Frontal cortex (tissue), 4 donors: ENCODE results near the gene DPYD. TPM values are rescaled to one million over a fixed set of nuclear protein-coding genes. Genes with fewer than 3 reads are reported as not detected.

Experiments used
- DNase-seq, 2 donors: peaks; one replicate each; pipeline ENCODE4 v3.0.0; 2012; ENCODE audit warnings: low spot score in 2 of 2
- FAIRE-seq: peaks from 2 replicates; lab custom pipeline; 2012; peaks lifted over from hg19 to GRCh38; lab: Jason Lieb, UNC
- total RNA-seq: library from RNA; depleted of rRNA; stranded (reverse); fragments of >200 nt; gene quantifications from one replicate; pipeline ENCODE4 v1.2.3, GENCODE V29; 2014
- donor health status: control.
- donor health status: control.
- donor health status: control.

Gene DPYD
- total RNA-seq, 1 donor from 2014 or later: 51.4 TPM

DNA sequence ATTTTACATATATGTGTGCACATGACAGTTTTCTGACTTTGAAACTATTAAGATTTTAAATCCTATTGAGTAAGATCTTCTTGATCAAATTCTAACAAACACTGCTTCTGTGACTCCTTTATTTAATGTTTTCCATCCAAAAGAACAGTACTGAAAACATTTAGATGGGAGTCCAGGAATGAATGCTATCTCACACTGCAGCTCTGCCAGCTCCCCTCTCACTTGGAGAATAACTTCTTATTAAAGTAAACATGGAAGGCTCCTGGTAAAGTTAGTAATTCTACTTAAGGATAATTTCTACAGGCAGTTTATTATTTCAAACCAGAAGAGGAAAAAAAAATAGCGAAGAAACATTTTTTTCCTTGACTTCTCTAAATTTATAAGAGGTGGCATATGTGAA, 349.1 kb downstream of the DPYD start:
- DNase-seq (no peak), FAIRE-seq (no peak)

DNA sequence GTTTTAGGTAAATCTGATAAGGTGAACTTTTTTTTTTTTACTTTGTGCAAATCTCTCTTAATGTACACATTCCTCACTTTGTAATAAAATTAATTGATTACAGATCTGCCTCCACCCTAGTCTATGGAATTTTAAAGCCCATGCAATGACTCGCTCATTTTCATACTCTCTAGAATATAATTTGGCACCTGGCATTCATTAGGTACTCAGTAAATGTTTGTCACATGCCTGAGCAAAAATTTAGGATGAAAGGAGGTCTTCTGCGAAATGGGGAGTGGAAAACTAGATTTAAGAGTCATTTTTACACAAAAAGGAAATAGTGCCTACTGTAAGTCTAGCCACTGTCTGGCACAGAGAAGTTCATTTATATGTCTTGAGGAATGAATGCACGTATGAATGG, 350.1 kb downstream of the DPYD start:
- DNase-seq (no peak), FAIRE-seq (no peak)

GRCh38 chr1:97567000-97567749, 353.7 kb downstream of the DPYD start:
- FAIRE-seq: no peak
- DNase-seq: no peak

DNA sequence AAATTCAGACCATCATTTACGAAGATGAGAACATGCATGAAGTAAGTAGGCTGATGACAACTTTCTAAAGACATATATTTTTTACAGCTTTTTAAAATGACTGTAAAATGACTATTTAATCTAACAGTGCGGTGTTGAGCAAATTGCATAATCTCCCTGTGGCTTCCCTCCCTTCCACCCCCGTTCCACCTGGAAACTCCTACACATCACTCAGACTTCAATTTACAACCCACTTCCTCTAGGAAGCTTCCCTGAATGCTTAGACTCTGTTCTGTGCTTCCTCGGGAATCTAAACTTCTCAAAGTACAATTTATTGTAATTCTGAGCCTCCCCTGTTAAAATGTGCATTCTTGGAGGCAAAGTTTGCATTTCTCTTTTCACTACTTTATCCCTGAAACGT, 354.9 kb downstream of the DPYD start:
- FAIRE-seq (no peak), DNase-seq (no peak)

DNA sequence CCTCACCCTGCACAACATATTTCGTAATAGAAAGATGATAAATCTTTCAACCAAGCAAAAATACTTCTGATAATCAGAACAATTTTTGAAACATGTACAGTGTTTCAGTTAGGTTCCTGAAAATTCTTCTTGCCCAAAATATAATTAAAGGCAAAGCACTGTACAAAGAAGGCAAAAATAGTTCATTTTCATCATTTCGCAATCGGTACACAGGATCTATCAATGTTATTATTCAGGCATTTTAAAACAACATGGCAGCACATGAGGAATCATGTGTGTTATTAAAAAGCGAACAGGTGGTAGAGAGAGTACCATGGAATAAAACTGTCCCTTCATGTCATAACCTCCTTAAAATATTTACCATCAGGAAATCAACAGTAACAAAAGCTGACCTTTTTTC, 356.9 kb downstream of the DPYD start:
- FAIRE-seq: no peak

GRCh38 chr1:97562081-97562480, 358.8 kb downstream of the DPYD start:
- FAIRE-seq (no peak), DNase-seq (no peak)

More for the DNA sequence above, 356.9 kb downstream of the DPYD start:
- no peak for DNase-seq

- no peak for DNase-seq
- no peak for FAIRE-seq
These were observed 360.1 kb downstream of the DPYD start for GRCh38 chr1:97560714-97561113.

GRCh38 chr1:97553971-97554370, 366.9 kb downstream of the DPYD start:
- FAIRE-seq (peak; percentile 33), DNase-seq (no peak)

- DNase-seq (no peak), FAIRE-seq (no peak)
These were observed 369.7 kb downstream of the DPYD start for GRCh38 chr1:97551113-97551512.

- DNase-seq: no peak
- no peak for FAIRE-seq
These were observed 375.4 kb downstream of the DPYD start for GRCh38 chr1:97545446-97545845.

DNA sequence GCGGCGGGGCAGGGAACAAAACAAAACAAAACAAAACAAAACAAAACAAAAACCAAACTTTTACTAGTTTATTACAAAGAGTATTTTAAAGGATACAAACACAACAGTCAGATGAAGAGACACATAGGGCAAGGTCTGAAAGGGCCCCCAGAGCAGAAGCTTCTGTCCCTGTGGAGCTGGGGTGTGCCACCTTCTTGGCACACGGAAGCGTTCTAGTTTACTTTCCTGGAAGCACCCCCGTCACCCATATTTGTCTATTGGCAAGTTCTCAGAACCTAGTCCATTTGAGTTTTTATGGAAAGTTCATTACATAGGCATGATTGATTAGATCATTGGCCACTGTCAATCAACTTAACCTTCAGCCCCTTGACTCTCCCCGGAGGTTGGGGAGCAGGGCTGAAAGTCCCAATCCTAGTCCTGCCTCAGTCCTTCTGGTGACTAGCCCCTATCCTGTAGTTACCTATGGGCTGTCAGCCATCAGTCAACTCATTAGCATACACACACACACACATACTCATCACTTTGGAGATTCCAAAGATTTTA, 380.4 kb downstream of the DPYD start:
- no peak for FAIRE-seq

GRCh38 chr1:97538113-97538512, 382.7 kb downstream of the DPYD start:
- DNase-seq (no peak), FAIRE-seq (no peak)

More for the DNA sequence above, 380.4 kb downstream of the DPYD start:
- DNase-seq: no peak

GRCh38 chr1:97533358-97533757, 387.5 kb downstream of the DPYD start:
- no peak for FAIRE-seq
- no peak for DNase-seq

- DNase-seq (no peak), FAIRE-seq (no peak)
These were observed 391.2 kb downstream of the DPYD start for GRCh38 chr1:97529600-97529999.

- FAIRE-seq: no peak
- no peak for DNase-seq
These were observed 396.6 kb downstream of the DPYD start for GRCh38 chr1:97524211-97524610.

DNA sequence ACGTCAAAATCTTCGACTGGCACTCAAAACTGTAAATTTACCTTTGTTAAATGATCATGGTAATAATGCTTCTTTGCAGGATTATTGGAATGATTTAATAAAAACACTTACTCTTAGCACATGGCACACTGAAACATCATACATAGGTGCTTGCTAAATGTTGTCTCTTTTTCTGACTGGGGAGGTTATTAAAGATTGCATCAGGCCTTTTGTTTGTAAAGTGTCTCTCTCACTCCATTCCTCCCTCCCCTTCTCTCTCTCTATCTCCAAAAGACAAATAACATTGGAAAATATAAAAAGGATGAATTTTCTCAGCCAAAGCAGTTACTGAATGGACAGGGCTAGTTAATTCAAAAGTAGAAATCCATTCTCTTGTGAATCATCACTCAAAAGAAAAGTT, 404.2 kb downstream of the DPYD start:
- no peak for FAIRE-seq
- no peak for DNase-seq

- no peak for FAIRE-seq
- no peak for DNase-seq
These were observed 412.1 kb downstream of the DPYD start for GRCh38 chr1:97508653-97509218.

- no peak for FAIRE-seq
- no peak for DNase-seq
These were observed 413.0 kb downstream of the DPYD start for GRCh38 chr1:97507863-97508262.

- DNase-seq: no peak
- FAIRE-seq: no peak
These were observed 414.5 kb downstream of the DPYD start for GRCh38 chr1:97506368-97506767.

GRCh38 chr1:97505816-97506215, 415.0 kb downstream of the DPYD start:
- FAIRE-seq (no peak), DNase-seq (no peak)

- DNase-seq: no peak
- FAIRE-seq: peak; percentile 93
These were observed 415.5 kb downstream of the DPYD start for GRCh38 chr1:97505289-97505688.

GRCh38 chr1:97502360-97502759, 418.5 kb downstream of the DPYD start:
- FAIRE-seq: no peak
- no peak for DNase-seq
